ELR (cell line): Measurements from ENCODE around the gene ATF7.
"Not testable (repeated sequence)": the region's sequence is repeated elsewhere in the genome, so short reads cannot be mapped to it uniquely, and the experiment has no call there.

Experiments used
- DNase-seq: peaks from one replicate; pipeline ENCODE4 v3.0.0-alpha.2; 2015; ENCODE audit warnings: low read depth

Gene ATF7

GRCh38 chr12:53626702-53627169 is 554 bp upstream of the ATF7 start:
- no peak for DNase-seq

GRCh38 chr12:53625373-53625945 is 723 bp downstream of the ATF7 start:
- peak; percentile 13 for DNase-seq

GRCh38 chr12:53624956-53625355 is 1.2 kb downstream of the ATF7 start:
- peak; percentile 23 for DNase-seq

- no peak for DNase-seq
These were observed 1.7 kb downstream of the ATF7 start for GRCh38 chr12:53624458-53624857.

GRCh38 chr12:53623548-53624385 is 2.4 kb downstream of the ATF7 start:
- DNase-seq, result peak; percentile 26

- no peak for DNase-seq
These were observed 3.5 kb downstream of the ATF7 start for GRCh38 chr12:53622724-53623123.

- DNase-seq, result no peak
These were observed 7.9 kb downstream of the ATF7 start for GRCh38 chr12:53618275-53618674.

GRCh38 chr12:53617700-53618099 is 8.5 kb downstream of the ATF7 start:
- DNase-seq, result no peak

GRCh38 chr12:53616950-53617349 is 9.2 kb downstream of the ATF7 start:
- DNase-seq, result no peak

- DNase-seq, result no peak
These were observed 12.4 kb downstream of the ATF7 start for GRCh38 chr12:53613821-53614220.

GRCh38 chr12:53612978-53613377 is 13.2 kb downstream of the ATF7 start:
- no peak for DNase-seq

- no peak for DNase-seq
These were observed 14.9 kb downstream of the ATF7 start for GRCh38 chr12:53611304-53611703.

GRCh38 chr12:53606688-53607087 is 19.5 kb downstream of the ATF7 start:
- not testable (repeated sequence) for DNase-seq

GRCh38 chr12:53604581-53604980 is 21.6 kb downstream of the ATF7 start:
- no peak for DNase-seq

GRCh38 chr12:53603804-53604203 is 22.4 kb downstream of the ATF7 start:
- no peak for DNase-seq

- DNase-seq, result no peak
These were observed 23.0 kb downstream of the ATF7 start for GRCh38 chr12:53603196-53603595.

- no peak for DNase-seq
These were observed 23.9 kb downstream of the ATF7 start for GRCh38 chr12:53602176-53602864.

- DNase-seq, result no peak
These were observed 24.8 kb downstream of the ATF7 start for GRCh38 chr12:53601296-53601847.

- DNase-seq, result no peak
These were observed 25.5 kb downstream of the ATF7 start for GRCh38 chr12:53600490-53601295.

- DNase-seq, result peak; percentile 16
These were observed 26.6 kb downstream of the ATF7 start for GRCh38 chr12:53599579-53599978.

- not testable (repeated sequence) for DNase-seq
These were observed 27.2 kb downstream of the ATF7 start for GRCh38 chr12:53598971-53599370.

- DNase-seq, result no peak
These were observed 29.2 kb downstream of the ATF7 start for GRCh38 chr12:53596920-53597363.
